Ascending aorta (tissue), 2 donors: ENCODE measurements around the gene SYTL2. TPM values are rescaled to one million over a fixed set of nuclear protein-coding genes. Genes with fewer than 3 reads are reported as not detected.
"Not testable (repeated sequence)": the region's sequence is repeated elsewhere in the genome, so short reads cannot be mapped to it uniquely, and the experiment has no call there.

ENCODE experiments used
- DNase-seq, 2 donors: peaks; one replicate each; pipeline ENCODE4 v3.0.0-alpha.2; 2019; ENCODE audit warnings: low spot score in 2 of 2
- H3K27ac ChIP-seq, 2 donors: fragments of 200-600 bp; sonication (generic); one replicate each; pipeline ENCODE4 v1.5.1; 2016 to 2017; ENCODE audit warnings: mild to moderate bottlenecking in 1 of 2
- H3K27me3 ChIP-seq: fragments of 200-600 bp; sonication (generic); one replicate; pipeline ENCODE4 v1.5.1; 2017
- H3K36me3 ChIP-seq, 2 donors: fragments of 200-600 bp; sonication (generic); one replicate each; pipeline ENCODE4 v1.5.1; 2016
- H3K4me1 ChIP-seq, 2 donors: fragments of 200-600 bp; sonication (generic); one replicate each; pipeline ENCODE4 v1.5.1; 2016 to 2017; ENCODE audit warnings: mild to moderate bottlenecking in 1 of 2
- H3K4me3 ChIP-seq, 2 donors: fragments of 200-600 bp; sonication (generic); one replicate each; pipeline ENCODE4 v1.5.1; 2016 to 2017; ENCODE audit warnings: mild to moderate bottlenecking in 1 of 2
- H3K9me3 ChIP-seq, 2 donors: fragments of 200-600 bp; sonication (generic); one replicate each; pipeline ENCODE4 v1.5.1; 2016
- intact Hi-C: fragments of 100-400 bp; cut with DNase I; formaldehyde crosslinking; loops from one replicate; pipeline ENCODE4 v1.15.1; 2023
- total RNA-seq: library from RNA; depleted of rRNA; stranded (reverse); fragments of >200 nt; gene quantifications from one replicate; pipeline ENCODE4 v1.1.0, GENCODE V29; 2016
- TF ChIP-seq, protein P1 (sequence below), 3 experiments: fragments of 200-600 bp in 2 of 3; fragments of 450-650 bp in 1 of 3; sonication (generic) in 2 of 3; IDR thresholded peaks; one replicate each; pipeline ENCODE4 v1.5.1; 2016 to 2019; ENCODE audit warnings: antibody characterized with exemption in 3 of 3, mild to moderate bottlenecking in 1 of 3, moderate library complexity in 1 of 3

The SYTL2 gene
- total RNA-seq, 1 donor from 2014 or later, result 151 TPM

DNA sequence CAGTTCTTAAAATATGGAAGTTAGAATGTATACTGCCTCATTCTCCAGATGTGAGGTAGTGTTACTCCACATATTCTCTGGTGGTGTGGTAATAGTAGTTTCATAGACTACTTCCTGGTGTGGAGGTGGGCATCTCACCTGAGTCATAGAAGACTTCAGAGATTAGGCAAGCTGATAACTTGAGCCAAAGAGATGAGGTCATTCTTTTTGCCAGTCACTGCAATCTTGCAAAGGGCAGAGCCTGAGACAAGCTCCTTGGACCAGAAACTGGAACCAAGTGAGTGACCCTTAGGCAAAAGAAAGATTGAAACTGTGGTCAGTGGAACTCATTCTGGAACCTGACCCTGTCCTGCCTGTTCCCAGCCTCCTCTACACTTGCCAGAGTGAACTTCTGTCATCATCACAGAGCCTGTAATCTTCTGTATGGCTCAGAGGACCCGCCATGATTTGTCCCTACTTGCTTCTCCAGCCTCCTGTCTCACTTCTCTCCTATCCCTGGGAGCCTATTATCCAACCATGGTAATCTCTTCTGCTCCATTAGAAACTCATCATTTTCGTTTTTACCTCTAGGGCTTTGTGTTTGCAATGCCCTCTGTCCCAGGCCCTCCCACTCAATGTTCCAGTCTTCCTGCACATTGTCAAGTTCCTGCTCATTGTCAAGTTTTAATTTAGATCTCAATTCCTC is 33.6 kb upstream of the SYTL2 start:
- Histone ChIP-seq H3K27ac (no peak overlapping the region), H3K9me3 (peaks cover 0 to 7% of the 10 kb centered on the region in 2 donors), H3K4me1 (no peaks in the 10 kb centered on the region), H3K27me3 (no peaks in the 10 kb centered on the region), H3K4me3 (no peak overlapping the region), H3K36me3 (no peaks in the 10 kb centered on the region)
- intact Hi-C loops, result no loop called here
- TF ChIP-seq, protein P1, sequence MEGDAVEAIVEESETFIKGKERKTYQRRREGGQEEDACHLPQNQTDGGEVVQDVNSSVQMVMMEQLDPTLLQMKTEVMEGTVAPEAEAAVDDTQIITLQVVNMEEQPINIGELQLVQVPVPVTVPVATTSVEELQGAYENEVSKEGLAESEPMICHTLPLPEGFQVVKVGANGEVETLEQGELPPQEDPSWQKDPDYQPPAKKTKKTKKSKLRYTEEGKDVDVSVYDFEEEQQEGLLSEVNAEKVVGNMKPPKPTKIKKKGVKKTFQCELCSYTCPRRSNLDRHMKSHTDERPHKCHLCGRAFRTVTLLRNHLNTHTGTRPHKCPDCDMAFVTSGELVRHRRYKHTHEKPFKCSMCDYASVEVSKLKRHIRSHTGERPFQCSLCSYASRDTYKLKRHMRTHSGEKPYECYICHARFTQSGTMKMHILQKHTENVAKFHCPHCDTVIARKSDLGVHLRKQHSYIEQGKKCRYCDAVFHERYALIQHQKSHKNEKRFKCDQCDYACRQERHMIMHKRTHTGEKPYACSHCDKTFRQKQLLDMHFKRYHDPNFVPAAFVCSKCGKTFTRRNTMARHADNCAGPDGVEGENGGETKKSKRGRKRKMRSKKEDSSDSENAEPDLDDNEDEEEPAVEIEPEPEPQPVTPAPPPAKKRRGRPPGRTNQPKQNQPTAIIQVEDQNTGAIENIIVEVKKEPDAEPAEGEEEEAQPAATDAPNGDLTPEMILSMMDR (IDR thresholded peaks at IDR 0.05), result no peak
- no peak for DNase-seq

DNA sequence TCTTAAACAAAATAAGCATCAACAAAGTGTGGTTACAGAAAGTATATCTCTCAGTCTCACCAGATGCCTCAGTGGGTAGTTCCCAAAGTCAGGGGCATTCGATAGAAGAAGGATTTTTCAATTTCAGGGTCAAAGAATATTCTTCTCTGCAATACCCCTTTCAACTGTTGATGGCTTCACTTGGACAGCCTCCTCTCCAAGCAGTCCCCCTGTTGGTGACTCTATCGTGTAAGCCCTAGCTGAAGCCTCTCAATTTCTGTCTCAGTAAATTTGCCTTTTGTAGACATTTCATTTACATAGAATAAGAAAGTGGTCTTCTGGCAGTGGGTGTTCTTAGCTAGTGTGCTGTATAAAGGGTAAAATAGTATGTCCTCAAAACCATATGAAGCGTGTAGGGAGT is 33.0 kb upstream of the SYTL2 start:
- no peak overlapping the region for H3K27ac ChIP-seq
- no peak for DNase-seq
- intact Hi-C loops, result no loop called here
- H3K9me3 ChIP-seq, result peaks cover 0 to 7% of the 10 kb centered on the region in 2 donors
- H3K4me1 ChIP-seq, result no peaks in the 10 kb centered on the region
- H3K4me3 ChIP-seq, result no peak overlapping the region
- TF ChIP-seq, protein P1 (IDR thresholded peaks at IDR 0.05), result no peak
- no peaks in the 10 kb centered on the region for H3K27me3 ChIP-seq
- no peaks in the 10 kb centered on the region for H3K36me3 ChIP-seq

- DNase-seq, intact Hi-C loops, H3K27ac ChIP-seq: not testable (repeated sequence)
These were observed 30.0 kb upstream of the SYTL2 start for GRCh38 chr11:85840932-85841331.

GRCh38 chr11:85835729-85836128 is 24.8 kb upstream of the SYTL2 start:
- intact Hi-C loops, result no loop called here
- TF ChIP-seq, protein P1 (IDR thresholded peaks at IDR 0.05), result no peak
- Histone ChIP-seq H3K9me3 (peaks cover 8 to 9% of the 10 kb centered on the region in 2 donors), H3K27me3 (no peaks in the 10 kb centered on the region), H3K27ac (no peak overlapping the region), H3K36me3 (no peaks in the 10 kb centered on the region), H3K4me1 (no peaks in the 10 kb centered on the region), H3K4me3 (no peak overlapping the region)
- DNase-seq, result no peak

More at GRCh38 chr11:85840932-85841331, 30.0 kb upstream of the SYTL2 start:
- H3K36me3 ChIP-seq, H3K4me1 ChIP-seq, H3K27me3 ChIP-seq, H3K4me3 ChIP-seq, H3K9me3 ChIP-seq: not testable (repeated sequence)

DNA sequence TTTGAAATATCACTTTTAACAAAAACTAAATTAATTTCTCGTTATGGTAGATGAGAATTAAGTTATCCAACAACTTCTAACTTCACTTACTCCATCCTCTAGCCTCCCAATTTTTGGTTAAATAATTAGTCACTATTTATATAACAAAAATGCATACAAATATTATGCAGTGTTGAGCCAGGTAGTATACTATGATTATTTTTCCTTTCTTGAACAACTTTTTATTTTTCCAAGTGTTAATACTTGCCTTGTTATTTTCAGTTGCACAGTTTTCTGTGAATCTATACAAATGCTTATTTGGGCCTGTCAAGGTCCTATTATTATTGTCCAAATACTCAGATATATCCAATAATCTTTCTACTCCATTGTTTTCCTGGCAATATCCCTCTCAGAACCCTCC is 24.3 kb upstream of the SYTL2 start:
- no peaks in the 10 kb centered on the region for H3K36me3 ChIP-seq
- no peak overlapping the region for H3K4me3 ChIP-seq
- peaks cover 8 to 9% of the 10 kb centered on the region in 2 donors for H3K9me3 ChIP-seq
- intact Hi-C loops, result no loop called here
- TF ChIP-seq, protein P1 (IDR thresholded peaks at IDR 0.05), result no peak
- no peak overlapping the region for H3K27ac ChIP-seq
- H3K4me1 ChIP-seq, result no peaks in the 10 kb centered on the region
- no peak for DNase-seq
- no peaks in the 10 kb centered on the region for H3K27me3 ChIP-seq

- intact Hi-C loops, result no loop called here
- Histone ChIP-seq H3K9me3 (peaks cover 7 to 8% of the 10 kb centered on the region in 2 donors), H3K4me1 (peaks cover 0 to 13% of the 10 kb centered on the region in 2 donors), H3K4me3 (no peak overlapping the region), H3K27ac (no peak overlapping the region), H3K27me3 (no peaks in the 10 kb centered on the region), H3K36me3 (no peaks in the 10 kb centered on the region)
- no peak for DNase-seq
- TF ChIP-seq, protein P1 (IDR thresholded peaks at IDR 0.05), result no peak
These were observed 20.1 kb upstream of the SYTL2 start for GRCh38 chr11:85831050-85831449.
